ENCODE results near the gene MAP4K4.

GRCh38 chr2:101698844-101699754, 1.6 kb downstream of the MAP4K4 start:
- TF ChIP-seq CTCF (IDR thresholded peaks at IDR 0.05; ENCODE audit: borderline replicate concordance, extremely low read depth, low read length, poor library complexity, severe bottlenecking) = no peak
- no peak for TF ChIP-seq EZH2 (IDR thresholded peaks at IDR 0.05; ENCODE audit: borderline replicate concordance, low read depth, low read length, severe bottlenecking)

All from DND-41 (cell line).